Measurements from ENCODE around the gene WDR88. TPM values are rescaled to one million over a fixed set of nuclear protein-coding genes. Genes with fewer than 3 reads are reported as not detected.

The WDR88 gene, protein sequence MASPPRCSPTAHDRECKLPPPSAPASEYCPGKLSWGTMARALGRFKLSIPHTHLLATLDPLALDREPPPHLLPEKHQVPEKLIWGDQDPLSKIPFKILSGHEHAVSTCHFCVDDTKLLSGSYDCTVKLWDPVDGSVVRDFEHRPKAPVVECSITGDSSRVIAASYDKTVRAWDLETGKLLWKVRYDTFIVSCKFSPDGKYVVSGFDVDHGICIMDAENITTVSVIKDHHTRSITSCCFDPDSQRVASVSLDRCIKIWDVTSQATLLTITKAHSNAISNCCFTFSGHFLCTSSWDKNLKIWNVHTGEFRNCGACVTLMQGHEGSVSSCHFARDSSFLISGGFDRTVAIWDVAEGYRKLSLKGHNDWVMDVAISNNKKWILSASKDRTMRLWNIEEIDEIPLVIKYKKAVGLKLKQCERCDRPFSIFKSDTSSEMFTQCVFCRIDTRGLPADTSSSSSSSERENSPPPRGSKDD
- not detected in 2 replicates for total RNA-seq

DNA sequence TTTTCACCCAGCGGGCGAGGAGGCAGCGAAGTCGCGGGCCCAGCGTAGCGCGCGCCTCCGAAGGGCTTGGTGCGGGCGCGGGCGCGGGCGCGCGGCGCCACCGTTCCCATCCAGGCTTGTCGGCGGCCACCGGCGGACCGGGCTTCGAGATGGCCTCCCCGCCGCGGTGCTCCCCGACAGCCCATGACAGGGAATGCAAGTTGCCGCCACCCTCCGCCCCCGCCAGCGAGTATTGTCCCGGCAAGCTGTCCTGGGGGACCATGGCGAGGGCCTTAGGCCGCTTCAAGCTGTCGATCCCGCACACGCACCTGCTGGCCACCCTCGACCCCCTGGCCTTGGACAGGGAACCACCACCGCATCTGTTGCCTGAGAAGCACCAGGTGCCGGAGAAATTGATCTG, at the start of gene WDR88:
WDR88 (plus strand) TSS at position 94 of the 400 bp plus-strand sequence; CDS start at position 150, 56 bp downstream.

DNA sequence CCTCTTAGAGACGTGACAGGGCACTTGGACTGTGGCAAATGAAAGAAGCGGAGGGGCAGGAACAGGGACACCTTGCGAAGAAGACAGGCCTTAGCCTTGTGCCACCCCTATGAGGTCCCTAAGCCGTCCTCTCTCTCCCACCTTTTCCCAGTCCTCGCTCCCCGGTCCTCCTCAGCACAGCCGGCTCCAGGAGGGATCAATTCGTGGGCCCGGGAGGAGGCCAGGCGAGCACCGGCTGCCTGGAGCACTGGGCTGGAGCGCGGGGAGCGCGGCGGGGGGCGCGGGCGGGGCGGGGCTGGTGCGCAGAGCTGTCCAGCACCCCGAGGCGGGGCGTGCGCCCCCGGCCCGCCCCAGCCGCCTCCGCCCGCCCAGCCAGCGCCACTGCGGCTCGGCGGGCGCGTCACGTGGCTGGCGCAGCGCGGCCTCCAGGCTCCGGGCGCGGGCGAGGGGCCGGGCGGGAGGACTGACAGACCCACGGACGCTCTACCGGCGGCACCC, 62.0 kb downstream of the WDR88 start, which contains the start of gene LRP3:
LRP3 (plus strand) TSS at position 466 of the 498 bp plus-strand sequence. CDS start 456 bp downstream, outside the sequence.

Other genes with a start within 250 kb of the WDR88 start
- gene CEP89, start 160.2 kb upstream of the WDR88 start, total RNA-seq: 9.1 and 11.1 TPM in 2 replicates
- gene FAAP24, start 159.9 kb upstream of the WDR88 start, total RNA-seq: 2.3 and 2.7 TPM in 2 replicates
- 2.1 and 2.3 TPM in 2 replicates for gene RHPN2, start 67.2 kb upstream of the WDR88 start, total RNA-seq
- 5.0 and 5.5 TPM in 2 replicates for gene GPATCH1, start 50.9 kb upstream of the WDR88 start, total RNA-seq
- 11.6 and 14.6 TPM in 2 replicates for gene LRP3, start 62.2 kb downstream of the WDR88 start, total RNA-seq
- not detected in 2 replicates for gene SLC7A10, start 93.7 kb downstream of the WDR88 start, total RNA-seq
- gene CEBPA, start 170.4 kb downstream of the WDR88 start, total RNA-seq: under 0.01 and 0.32 TPM in 2 replicates
- gene CEBPG, start 241.6 kb downstream of the WDR88 start, total RNA-seq: 34.4 and 52.7 TPM in 2 replicates

All from epithelial cell of umbilical artery (primary cell).